Mesendoderm (in vitro differentiated cells): ENCODE data around the gene ST8SIA6.

Experiments
- DNase-seq: peaks from one replicate; pipeline ENCODE4 v3.0.0; 2013
- H2AK5ac ChIP-seq: 2 replicates; pipeline ENCODE4 v1.6.1; 2013; ENCODE audit warnings: low read length, inconsistent platforms
- H2BK120ac ChIP-seq: 2 replicates; pipeline ENCODE4 v1.6.1; 2013; ENCODE audit warnings: low read depth, mild to moderate bottlenecking, low read length, moderate library complexity, mixed read lengths
- H2BK15ac ChIP-seq: replicated peaks from 2 replicates; pipeline ENCODE4 v1.6.1; 2013; ENCODE audit warnings: low read depth, mild to moderate bottlenecking, moderate library complexity
- H2BK5ac ChIP-seq: 2 replicates; pipeline ENCODE4 v1.6.1; 2013; ENCODE audit warnings: low read length, inconsistent platforms
- H3K18ac ChIP-seq: 2 replicates; pipeline ENCODE4 v1.6.1; 2013; ENCODE audit warnings: mild to moderate bottlenecking, low read length, mixed read lengths
- H3K23ac ChIP-seq: one replicate; pipeline ENCODE4 v1.6.1; 2013; ENCODE audit warnings: low read length
- H3K27ac ChIP-seq: 2 replicates; pipeline ENCODE4 v1.5.1; 2013; ENCODE audit warnings: low read depth, mild to moderate bottlenecking, inconsistent platforms, low read length, moderate library complexity
- H3K27me3 ChIP-seq: 2 replicates; pipeline ENCODE4 v1.6.1; 2013; ENCODE audit warnings: low read length, control low read depth, mild to moderate bottlenecking, inconsistent platforms; ENCODE audit not compliant: insufficient read depth, poor library complexity
- H3K36me3 ChIP-seq: 2 replicates; pipeline ENCODE4 v1.6.1; 2013; ENCODE audit warnings: low read length, inconsistent platforms; ENCODE audit not compliant: control insufficient read depth, insufficient read depth
- H3K4ac ChIP-seq: one replicate; pipeline ENCODE4 v1.6.1; 2013; ENCODE audit warnings: low read depth, mild to moderate bottlenecking, low read length, moderate library complexity
- H3K4me1 ChIP-seq: 2 replicates; pipeline ENCODE4 v1.6.1; 2013; ENCODE audit warnings: low read depth, low read length, inconsistent platforms; ENCODE audit not compliant: control insufficient read depth
- H3K4me2 ChIP-seq: 2 replicates; pipeline ENCODE4 v1.6.1; 2013; ENCODE audit warnings: low read length
- H3K4me3 ChIP-seq: 2 replicates; pipeline ENCODE4 v1.5.1; 2013; ENCODE audit warnings: mild to moderate bottlenecking, low read length
- H3K56ac ChIP-seq: one replicate; pipeline ENCODE4 v1.6.1; 2013; ENCODE audit warnings: low read length
- H3K79me1 ChIP-seq: 2 replicates; pipeline ENCODE4 v1.6.1; 2013; ENCODE audit warnings: low read length, inconsistent platforms
- H3K79me2 ChIP-seq: 2 replicates; pipeline ENCODE4 v1.6.1; 2013; ENCODE audit warnings: mild to moderate bottlenecking, low read length; ENCODE audit not compliant: control insufficient read depth, insufficient read depth
- H3K9ac ChIP-seq: 2 replicates; pipeline ENCODE4 v1.6.1; 2013; ENCODE audit warnings: low read length, inconsistent platforms
- H4K5ac ChIP-seq: one replicate; pipeline ENCODE4 v1.6.1; 2013; ENCODE audit warnings: low read length
- H4K8ac ChIP-seq: one replicate; pipeline ENCODE4 v1.6.1; 2013; ENCODE audit warnings: low read depth, mild to moderate bottlenecking, control low read depth, low read length, moderate library complexity
- WGBS: extraction: QIAGEN DNeasy Blood & Tissue Kit; methylation state at CpG from one replicate; pipeline ENCODE4 v1.1.7; 2013; ENCODE audit warnings: low lambda C conversion rate, missing lambda C conversion rate; ENCODE audit not compliant: insufficient coverage; ENCODE audit errors: extremely low coverage; 5-methylcytosine and 5-hydroxymethylcytosine counted together

The ST8SIA6 gene

DNA sequence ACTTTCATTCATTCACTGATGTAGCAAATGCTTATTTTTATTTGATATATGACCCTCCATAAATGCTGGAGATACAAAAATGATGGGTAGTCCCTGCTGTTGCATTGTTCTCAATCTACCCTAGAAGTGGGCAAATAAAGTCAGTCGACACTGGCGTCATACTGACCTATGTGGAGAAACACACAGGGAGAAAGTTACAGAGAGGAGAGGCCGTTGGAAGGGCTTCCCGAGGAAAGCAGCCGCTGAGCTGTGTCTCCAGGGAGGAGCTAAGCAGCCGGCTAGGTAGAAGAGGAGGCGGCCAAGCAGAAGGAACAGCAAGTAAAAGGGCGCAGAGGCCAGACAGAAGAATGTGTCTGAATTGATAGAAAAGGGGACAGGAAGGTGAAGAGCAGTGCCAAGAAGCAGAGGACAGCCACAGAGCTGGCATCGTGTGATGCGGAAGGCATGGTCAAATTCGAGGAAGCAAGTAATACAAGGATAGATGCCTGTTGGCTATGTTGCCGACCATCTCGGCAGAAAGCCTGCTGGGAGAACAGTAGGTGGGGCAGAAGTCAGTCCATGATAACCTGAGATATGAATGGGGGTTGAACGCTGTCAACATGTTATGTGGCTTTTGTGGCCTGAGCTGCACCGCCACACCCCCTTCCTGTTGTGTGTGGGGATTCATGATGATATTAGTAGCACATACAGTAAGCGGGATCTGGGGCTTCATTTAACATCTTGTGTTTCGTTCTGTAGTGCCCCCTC is 25.9 kb downstream of the ST8SIA6 start:
- peaks cover 8% of the 10 kb centered on the region for H3K4me1 ChIP-seq
- H2BK15ac ChIP-seq, result no peak overlapping the region
- no peak overlapping the region for H3K4me3 ChIP-seq
- no peak overlapping the region for H2BK120ac ChIP-seq
- peak overlapping the region; percentile 18 for H2BK5ac ChIP-seq
- H3K4me2 ChIP-seq, result no peak overlapping the region
- no peak overlapping the region for H3K23ac ChIP-seq
- H4K5ac ChIP-seq, result no peak overlapping the region
- peak; percentile 14 for DNase-seq
- H2AK5ac ChIP-seq, result no peak overlapping the region
- H3K9ac ChIP-seq, result no peak overlapping the region
- no peak overlapping the region for H3K4ac ChIP-seq
- no peak overlapping the region for H3K18ac ChIP-seq
- H4K8ac ChIP-seq, result no peak overlapping the region
- H3K36me3 ChIP-seq, result no peaks in the 10 kb centered on the region
- no peaks in the 10 kb centered on the region for H3K79me1 ChIP-seq
- no peaks in the 10 kb centered on the region for H3K27me3 ChIP-seq
- WGBS, result no CpG with 5 or more reads among the region's 17 CpGs
- no peaks in the 10 kb centered on the region for H3K79me2 ChIP-seq
- H3K27ac ChIP-seq, result no peak overlapping the region
- no peak overlapping the region for H3K56ac ChIP-seq

DNA sequence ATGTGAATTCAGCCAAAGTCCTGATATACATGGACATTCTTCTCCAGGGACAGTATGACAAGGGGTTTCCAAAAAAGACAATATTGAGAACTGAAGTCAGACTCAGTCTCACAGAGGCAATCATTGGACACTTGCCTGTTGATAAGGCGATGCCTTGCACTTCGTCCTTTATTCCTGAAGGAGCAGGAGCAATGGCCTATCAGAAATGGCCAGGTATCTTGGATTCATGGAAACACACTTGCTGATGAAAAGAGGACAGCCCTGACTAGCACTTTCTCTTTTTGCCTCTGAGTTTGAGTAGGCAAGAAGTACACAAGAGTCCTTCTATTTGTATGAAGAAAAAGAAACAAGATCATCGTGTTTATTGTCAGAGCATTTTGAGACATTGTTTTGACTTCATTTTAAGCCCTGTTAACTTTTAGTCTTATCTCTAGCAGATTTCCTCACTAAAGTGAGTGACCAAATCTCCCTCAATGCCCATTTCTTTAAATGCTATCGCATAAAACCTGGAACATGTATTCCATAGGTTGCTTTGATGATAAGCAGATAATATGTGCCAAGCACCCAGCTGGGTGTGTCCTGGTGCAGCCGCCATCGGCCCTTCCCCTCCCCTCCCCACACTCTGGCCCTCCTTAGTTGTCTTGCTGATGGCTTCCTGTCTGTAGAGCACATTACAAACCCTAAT is 26.6 kb downstream of the ST8SIA6 start:
- Histone ChIP-seq H2BK15ac (no peak overlapping the region), H4K5ac (no peak overlapping the region), H3K79me2 (no peaks in the 10 kb centered on the region), H3K18ac (no peak overlapping the region), H3K36me3 (no peaks in the 10 kb centered on the region), H4K8ac (no peak overlapping the region), H2AK5ac (no peak overlapping the region), H3K27ac (no peak overlapping the region), H3K23ac (no peak overlapping the region), H3K9ac (no peak overlapping the region), H3K79me1 (no peaks in the 10 kb centered on the region), H3K56ac (no peak overlapping the region), H3K4me1 (peaks cover 8% of the 10 kb centered on the region), H3K4me2 (no peak overlapping the region), H3K4ac (no peak overlapping the region), H2BK120ac (no peak overlapping the region), H3K4me3 (no peak overlapping the region), H2BK5ac (no peak overlapping the region), H3K27me3 (no peaks in the 10 kb centered on the region)
- WGBS, result no CpG with 5 or more reads among the region's 6 CpGs
- peak; percentile 19 for DNase-seq

DNA sequence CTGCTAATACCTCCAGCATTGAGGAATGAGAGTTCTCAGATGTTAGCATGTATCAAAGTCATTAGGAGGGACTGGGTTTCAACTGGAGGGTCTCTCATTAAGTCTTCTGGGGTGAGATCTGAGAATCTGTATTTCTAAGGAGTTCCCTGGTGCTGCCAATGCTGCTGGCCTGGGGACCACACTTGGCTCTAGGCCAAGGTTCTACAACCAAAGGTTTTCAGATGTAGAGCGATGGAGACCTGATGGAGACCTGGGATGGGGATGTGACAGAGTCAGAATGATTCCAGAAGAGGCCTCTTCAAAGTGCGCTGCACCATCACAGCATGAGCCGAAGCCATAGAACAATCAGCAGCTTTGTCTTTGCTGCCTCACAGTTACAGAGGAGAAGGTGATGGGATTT is 27.2 kb downstream of the ST8SIA6 start:
- H3K4me3 ChIP-seq, result no peak overlapping the region
- no peak overlapping the region for H2BK5ac ChIP-seq
- H3K4me2 ChIP-seq, result no peak overlapping the region
- H3K4ac ChIP-seq, result no peak overlapping the region
- H3K79me1 ChIP-seq, result no peaks in the 10 kb centered on the region
- no peak overlapping the region for H4K8ac ChIP-seq
- H3K9ac ChIP-seq, result no peak overlapping the region
- H3K56ac ChIP-seq, result no peak overlapping the region
- no peak overlapping the region for H3K23ac ChIP-seq
- no peaks in the 10 kb centered on the region for H3K36me3 ChIP-seq
- no peak overlapping the region for H3K27ac ChIP-seq
- H2AK5ac ChIP-seq, result no peak overlapping the region
- H4K5ac ChIP-seq, result no peak overlapping the region
- no CpG with 5 or more reads among the region's 3 CpGs for WGBS
- H3K27me3 ChIP-seq, result no peaks in the 10 kb centered on the region
- H3K18ac ChIP-seq, result no peak overlapping the region
- H2BK15ac ChIP-seq, result no peak overlapping the region
- no peaks in the 10 kb centered on the region for H3K79me2 ChIP-seq
- no peak overlapping the region for H2BK120ac ChIP-seq
- no peak for DNase-seq
- H3K4me1 ChIP-seq, result peaks cover 8% of the 10 kb centered on the region

DNA sequence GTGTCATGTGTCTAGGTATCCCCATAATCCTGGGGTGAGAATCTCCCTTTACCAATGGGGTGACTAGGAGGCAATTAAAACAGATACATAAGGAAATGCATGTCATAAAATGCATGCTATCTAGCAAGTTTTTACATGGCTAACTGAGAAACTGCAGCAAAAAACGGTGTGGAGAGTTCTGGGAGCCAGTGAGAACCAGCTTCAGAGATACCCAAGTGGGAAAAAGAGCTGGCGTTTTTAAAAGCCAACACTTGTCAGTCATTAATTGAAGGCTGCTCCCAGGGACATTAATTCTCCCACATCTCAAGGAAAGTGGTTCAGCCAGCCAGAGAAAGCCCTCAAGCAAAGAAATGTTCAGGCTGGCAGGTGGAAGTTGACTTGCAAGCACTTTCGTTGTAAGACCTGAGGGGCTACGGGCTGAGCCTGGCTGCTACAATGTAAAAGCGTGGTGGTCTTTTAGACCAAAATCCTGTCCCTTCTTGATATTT is 28.1 kb downstream of the ST8SIA6 start:
- H4K5ac ChIP-seq, result no peak overlapping the region
- no peak overlapping the region for H3K4me2 ChIP-seq
- no peaks in the 10 kb centered on the region for H3K79me2 ChIP-seq
- no peaks in the 10 kb centered on the region for H3K36me3 ChIP-seq
- no peaks in the 10 kb centered on the region for H3K79me1 ChIP-seq
- H4K8ac ChIP-seq, result no peak overlapping the region
- H3K9ac ChIP-seq, result no peak overlapping the region
- peaks cover 8% of the 10 kb centered on the region for H3K4me1 ChIP-seq
- WGBS, result no CpG with 5 or more reads among the region's 5 CpGs
- no peak overlapping the region for H2BK120ac ChIP-seq
- no peak overlapping the region for H2BK5ac ChIP-seq
- H2AK5ac ChIP-seq, result no peak overlapping the region
- H3K18ac ChIP-seq, result no peak overlapping the region
- no peaks in the 10 kb centered on the region for H3K27me3 ChIP-seq
- H3K23ac ChIP-seq, result no peak overlapping the region
- H3K56ac ChIP-seq, result no peak overlapping the region
- DNase-seq, result no peak
- H3K27ac ChIP-seq, result no peak overlapping the region
- no peak overlapping the region for H2BK15ac ChIP-seq
- no peak overlapping the region for H3K4me3 ChIP-seq
- H3K4ac ChIP-seq, result no peak overlapping the region

DNA sequence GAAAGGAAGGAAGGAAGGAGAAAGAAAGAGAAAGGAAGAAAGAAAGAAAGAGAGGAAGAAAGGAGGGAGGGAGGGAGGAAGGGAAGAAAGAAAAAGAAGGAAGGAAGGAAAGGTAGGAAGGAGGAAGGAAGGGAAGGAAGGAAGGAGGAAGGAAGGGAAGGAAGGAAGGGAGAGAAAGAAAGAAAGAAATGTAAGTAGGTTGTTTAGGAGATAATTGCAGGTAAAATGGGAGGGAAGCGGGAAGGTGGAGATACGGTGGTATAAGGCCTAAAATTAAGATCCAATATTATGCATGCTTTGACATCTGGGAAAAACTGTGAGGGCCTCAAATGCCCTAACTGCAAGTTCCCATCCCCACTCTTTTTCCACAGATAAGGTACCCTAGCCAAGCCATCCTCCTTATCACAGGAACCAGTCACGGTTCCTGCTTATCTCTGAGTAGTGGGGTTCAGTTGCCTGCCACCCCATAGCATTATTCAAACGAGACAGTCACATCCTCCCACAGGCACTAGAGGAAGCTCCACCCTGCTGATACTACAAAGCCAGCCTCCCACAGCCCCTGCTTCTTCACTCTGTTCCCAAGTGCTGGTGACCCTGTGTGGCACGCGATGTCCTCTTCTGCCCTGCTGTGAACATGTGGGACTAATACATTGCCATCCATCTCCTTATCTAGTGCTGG is 28.7 kb downstream of the ST8SIA6 start:
- Histone ChIP-seq H4K8ac (no peak overlapping the region), H3K27ac (no peak overlapping the region), H3K79me2 (no peaks in the 10 kb centered on the region), H2AK5ac (no peak overlapping the region), H2BK15ac (no peak overlapping the region), H3K4ac (no peak overlapping the region), H3K79me1 (no peaks in the 10 kb centered on the region), H3K56ac (no peak overlapping the region), H3K27me3 (no peaks in the 10 kb centered on the region), H2BK120ac (no peak overlapping the region), H3K9ac (no peak overlapping the region), H2BK5ac (no peak overlapping the region), H3K36me3 (no peaks in the 10 kb centered on the region), H3K4me3 (no peak overlapping the region), H3K4me1 (peaks cover 6% of the 10 kb centered on the region), H3K23ac (no peak overlapping the region), H3K4me2 (no peak overlapping the region), H4K5ac (no peak overlapping the region), H3K18ac (no peak overlapping the region)
- no peak for DNase-seq
- 100% methylated on average over 2 of the region's 6 CpGs for WGBS
